NCI-H2171 (cell line): ENCODE data around the gene ACBD4.
A peak's percentile ranks its signal among the peaks of the same experiment; 100 is the strongest.

Experiments
- DNase-seq: peaks from one replicate; lab custom pipeline; 2025; lab: John Stamatoyannopoulos, UW

ACBD4 gene

DNA sequence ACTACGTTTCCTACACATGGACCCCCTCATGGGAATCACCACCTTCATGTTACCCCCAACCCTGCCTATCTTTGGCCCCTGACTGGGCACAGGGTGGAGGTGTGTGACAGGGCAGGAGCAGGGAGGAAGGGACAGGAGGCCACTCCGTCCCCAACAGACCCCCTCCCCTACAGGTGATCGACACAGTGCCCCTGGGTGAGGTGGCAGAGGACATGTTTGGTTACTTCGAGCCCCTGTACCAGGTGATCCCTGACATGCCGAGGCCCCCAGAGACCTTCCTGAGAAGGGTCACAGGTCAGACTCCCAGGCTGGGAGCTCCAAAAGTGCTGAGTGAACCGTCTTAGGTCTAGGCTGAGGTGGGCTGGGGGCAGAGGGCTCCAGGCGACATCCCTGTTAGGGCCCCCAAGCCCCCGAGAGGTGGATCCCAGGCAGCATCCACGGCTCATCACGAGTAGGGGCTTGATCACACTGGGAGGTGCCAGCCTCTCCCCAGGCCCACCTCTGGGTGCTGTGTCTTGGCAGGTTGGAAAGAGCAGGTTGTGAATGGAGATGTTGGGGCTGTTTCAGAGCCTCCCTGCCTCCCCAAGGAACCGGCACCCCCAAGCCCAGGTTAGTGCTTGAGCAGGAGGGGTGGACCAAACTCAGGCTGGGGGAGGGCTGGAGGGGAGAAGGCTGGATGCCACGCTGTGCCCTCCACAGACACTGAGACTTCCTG, 1.5 kb downstream of the ACBD4 start:
- DNase-seq: no peak

DNA sequence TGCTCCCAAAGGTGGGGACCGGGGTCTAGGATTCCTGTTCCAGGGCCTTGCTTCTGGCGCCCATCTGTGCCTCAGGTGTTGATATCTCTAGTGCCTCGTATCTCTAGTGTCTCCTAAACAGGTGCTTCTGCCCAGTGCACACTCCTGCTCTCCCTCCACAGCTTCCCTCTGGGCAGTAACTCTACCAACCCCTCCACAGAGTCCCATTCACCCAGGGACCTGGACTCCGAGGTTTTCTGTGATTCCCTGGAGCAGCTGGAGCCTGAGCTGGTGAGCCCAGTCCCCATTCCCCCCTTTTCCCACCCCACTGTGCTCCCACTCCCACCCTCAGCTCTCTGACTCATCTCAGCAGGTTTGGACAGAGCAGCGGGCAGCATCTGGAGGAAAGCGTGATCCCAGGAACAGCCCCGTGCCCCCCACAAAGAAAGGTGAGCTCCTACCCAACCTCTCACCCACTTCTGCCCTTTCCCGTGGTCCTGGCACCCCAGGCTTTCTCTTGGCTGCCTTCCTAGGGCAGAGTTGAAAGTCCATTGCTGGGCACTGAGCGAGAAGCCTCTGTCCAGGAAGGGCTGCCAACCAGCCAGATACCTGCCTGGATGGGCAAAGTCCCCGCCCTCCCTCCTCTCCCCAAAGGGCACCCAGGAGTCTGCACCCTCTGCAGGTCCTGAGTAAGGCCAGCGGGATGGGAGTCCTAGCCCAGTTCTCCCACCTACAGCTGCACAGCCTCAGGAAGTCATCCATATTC, 2.2 kb downstream of the ACBD4 start:
- no peak for DNase-seq

DNA sequence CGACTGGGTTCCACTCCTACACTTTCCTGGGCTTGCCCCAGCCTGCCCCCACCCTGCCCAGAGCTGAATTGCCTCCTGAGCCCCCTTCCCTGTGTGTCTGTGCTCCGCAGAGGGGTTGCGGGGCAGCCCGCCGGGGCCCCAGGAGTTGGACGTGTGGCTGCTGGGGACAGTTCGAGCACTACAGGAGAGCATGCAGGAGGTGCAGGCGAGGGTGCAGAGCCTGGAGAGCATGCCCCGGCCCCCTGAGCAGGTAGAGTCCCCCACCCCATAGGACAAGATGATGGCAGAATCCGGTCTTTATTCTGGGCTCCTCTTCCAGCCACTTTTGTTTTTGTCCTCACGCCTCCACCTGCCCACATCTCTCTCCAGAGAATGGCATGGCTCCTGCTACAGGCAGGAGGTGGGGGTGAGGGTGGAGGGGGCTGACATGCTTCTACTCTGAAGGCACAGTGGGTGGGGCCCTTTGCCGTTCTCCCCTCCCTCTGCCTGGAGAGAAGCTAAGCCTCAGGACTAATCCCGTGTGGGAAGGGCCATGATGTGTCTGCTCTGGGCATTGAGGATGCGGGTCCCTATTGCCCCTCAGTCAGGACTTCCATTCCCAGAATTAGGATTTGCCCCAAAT, 3.5 kb downstream of the ACBD4 start:
- no peak for DNase-seq

DNA sequence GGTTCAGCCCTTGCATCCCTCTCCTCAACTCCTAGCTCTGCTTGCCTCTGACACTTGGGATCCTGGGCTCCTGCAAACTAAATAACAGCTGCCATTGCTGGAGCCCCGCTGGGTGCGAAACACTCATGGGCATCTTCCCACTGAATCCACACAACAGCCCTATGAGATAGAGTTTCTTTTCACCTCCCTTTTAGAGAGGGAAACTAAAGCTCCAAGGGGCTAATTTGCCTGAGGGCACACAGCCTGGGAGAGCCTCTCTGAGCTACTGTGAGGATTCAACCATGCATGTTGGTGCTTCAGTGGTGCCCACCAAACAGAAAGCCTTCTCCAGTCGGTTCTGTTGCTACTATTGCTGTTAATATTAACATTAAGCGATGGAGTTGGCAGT, 4.0 kb downstream of the ACBD4 start:
- no peak for DNase-seq

DNA sequence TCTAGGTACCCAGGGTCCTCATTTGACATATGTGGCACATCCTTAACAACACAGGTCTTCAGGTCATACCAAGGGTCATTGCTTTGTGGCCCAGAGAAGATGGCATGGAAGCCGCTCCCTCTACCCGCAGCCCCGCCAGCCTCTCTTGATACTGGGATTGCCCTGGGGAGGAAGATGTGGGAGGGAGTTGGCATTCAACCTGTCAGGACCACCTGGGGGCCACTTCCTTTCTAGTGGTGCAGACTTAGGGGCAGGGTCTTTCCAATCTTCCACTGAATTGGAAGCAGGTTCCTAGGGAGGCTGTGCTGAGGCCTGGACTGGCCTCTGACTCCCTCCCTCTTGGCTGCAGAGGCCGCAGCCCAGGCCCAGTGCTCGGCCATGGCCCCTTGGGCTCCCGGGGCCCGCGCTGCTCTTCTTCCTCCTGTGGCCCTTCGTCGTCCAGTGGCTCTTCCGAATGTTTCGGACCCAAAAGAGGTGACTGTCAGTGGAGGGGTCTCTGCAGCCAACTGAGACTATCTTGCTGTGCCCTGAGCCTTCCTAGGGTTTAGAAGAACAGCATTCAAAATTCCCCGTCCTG, 7.7 kb downstream of the ACBD4 start:
- no peak for DNase-seq

DNA sequence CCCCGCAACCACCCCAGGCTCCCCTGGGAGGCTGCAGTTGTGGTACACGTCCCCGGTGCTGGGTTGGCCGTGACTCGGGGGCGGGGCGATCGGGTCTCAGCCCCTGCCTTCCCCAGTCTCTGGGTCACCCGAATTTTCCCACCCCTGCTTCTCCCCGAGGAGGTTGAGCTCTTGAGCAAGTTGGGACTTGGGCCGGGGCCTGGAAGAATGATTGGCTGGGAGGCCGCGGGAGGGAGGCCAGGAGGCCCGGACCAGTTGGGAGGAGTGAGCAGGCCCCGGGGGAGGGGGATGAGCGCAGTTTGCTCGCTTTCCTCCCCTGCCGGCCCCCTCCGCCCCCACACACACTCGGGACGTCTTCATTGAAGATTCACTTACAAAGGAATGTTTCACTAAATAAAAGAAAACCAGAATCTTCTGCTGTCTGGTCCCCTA, 8.3 kb downstream of the ACBD4 start:
- no peak for DNase-seq

DNA sequence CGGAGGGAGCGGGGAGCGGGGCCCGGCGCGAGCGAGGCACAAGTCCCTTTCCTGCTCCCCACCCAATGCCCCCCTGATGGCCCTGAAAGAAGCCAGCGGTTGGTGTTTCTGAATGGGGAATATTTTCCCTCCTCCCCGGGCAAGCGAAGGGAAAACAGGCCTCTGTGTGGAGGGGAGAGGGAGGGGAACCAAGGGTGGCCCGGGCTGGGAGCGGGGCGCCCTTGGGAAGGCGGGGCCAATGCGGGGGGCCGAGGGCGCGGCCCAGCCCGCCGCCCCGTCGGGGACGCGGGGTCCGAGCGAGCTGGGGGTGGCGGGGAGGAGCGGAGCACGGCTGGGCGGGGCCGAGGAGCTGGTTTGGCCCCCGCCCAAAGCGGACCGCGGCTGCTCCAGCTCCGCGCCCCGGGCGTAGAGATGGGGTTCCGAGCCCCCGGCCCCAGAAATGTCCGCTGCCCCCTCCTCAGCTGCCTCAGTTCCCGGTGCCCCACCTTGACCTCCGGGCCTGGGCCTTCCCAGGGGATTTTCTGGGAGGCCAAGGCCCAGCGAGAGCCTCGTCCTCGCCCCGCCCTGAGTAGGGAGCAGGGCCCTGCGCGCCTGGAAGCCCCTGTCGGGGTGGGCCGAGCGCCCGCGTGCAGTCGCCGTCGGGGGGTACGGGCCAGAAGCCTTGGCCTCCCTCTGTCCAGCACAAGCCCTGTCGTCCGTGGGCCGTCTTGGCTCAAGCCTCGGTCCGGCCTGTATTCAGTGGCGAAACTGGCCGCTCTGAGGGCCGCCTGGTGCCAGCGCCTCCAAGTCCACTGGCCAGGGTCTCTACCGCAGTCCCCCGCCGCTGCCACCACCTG, 8.9 kb downstream of the ACBD4 start:
- no peak for DNase-seq

DNA sequence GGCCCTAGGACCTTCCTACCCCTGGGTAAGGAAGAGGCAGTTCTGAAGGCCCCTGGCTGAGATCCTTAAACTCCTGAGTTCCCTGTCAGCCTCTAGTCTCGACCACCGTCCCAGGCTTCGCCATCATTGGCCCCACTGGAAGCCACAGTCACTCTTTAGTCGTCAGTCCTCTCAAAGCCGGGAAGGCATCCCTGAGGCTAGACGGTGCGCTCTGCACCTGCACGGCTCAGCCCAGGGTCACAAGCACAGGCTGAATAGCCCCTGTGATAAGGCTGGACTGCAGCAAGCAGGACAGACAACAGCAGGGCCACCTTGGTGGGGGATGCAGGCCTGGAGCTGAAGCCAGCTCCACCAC, 9.5 kb downstream of the ACBD4 start:
- DNase-seq: no peak

DNA sequence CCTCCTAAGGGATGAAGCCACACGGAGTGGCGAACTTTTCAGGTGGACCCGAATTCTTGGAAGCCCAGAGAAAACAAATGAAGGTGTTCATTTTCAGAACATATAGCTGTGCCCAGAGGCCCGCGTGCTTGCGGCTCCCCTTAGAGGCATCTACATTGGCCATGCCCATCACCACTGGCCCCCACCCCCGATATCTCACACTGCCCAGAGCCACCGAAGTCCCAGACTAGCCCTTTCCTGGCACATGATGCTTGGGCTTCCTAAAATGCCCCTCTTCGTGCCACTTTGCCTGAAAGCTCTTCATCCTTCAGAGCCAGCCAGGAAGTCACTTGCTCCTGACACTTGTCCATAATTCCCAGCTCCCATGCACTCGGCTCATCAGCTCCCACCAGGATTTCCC, 10.7 kb downstream of the ACBD4 start:
- no peak for DNase-seq

DNA sequence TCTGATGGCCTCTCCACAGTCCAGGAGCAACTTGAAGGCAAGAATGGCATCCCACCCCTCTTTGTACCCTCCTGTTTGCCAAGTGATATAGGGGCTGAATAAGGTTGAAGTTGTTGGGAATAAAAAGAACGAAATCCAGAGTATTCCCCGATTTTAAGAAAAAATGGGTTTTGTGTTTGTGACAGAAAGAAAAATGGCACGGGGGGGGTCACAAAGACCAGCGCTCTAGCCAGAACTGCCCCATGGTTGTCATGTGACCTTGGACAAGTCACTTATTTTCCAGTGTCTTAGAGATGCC, 11.1 kb downstream of the ACBD4 start:
- DNase-seq: no peak

DNA sequence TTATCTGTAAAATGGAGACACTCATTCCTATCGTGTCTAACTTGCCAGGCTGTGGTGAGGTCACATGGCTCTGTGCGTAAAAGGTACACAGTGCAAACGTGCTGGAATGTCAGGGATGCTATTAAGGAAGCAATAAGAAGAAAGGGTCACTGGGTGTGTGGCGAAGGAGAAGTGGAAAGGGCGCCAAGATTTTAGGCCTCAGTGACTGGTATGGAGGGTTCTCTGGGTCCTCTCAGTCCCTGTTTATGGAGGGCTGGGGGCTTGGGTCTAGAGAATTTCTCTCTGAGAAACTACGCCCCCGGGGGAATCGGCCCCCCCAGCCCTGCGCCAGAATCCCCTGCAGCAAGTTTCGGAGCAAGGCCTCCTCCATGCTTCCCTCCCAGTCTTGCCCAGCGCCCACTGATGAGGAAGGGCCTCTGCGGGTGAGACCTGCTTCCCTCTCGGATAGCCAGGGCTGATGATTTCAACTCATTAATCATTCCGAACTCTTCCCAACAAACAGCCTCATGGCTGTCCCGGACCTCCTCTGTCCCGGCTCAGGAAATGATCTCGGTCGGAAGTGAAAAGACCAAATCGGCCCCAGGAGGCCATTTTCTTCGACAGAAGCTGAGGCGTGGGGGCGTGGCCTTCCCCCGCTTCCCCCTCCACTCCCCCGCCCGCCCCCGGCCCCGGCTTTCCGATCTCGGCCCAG, 11.5 kb downstream of the ACBD4 start:
- peak; percentile 91 for DNase-seq

DNA sequence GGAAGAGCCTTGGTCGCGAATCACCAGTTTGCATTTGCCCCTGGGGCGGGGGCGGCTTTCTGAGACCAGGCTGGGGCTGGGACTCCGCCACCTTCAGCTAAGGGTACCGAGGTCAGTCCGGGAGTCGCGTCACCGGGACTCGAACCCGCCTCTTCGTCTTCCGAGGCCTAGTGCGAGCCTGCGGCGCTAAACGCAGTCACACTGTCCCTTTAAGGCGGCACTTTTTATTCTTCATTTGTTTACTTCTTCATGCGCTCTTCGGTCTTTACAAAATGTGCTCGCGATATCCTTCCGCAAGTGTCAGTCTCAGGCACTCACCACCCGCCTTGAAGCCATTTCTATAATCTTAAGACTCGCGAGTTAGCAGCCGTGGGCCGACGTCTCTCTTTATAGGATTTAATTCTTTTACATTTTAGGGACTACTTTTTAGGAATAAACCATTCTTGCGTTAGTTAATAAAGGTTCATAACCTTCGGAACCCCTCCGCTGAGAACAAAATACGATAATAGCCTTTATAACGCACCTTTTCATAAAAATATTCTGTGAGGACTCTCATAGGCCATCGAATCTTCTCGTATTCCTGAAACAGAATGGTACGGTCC, 12.2 kb downstream of the ACBD4 start:
- DNase-seq: peak; percentile 93

DNA sequence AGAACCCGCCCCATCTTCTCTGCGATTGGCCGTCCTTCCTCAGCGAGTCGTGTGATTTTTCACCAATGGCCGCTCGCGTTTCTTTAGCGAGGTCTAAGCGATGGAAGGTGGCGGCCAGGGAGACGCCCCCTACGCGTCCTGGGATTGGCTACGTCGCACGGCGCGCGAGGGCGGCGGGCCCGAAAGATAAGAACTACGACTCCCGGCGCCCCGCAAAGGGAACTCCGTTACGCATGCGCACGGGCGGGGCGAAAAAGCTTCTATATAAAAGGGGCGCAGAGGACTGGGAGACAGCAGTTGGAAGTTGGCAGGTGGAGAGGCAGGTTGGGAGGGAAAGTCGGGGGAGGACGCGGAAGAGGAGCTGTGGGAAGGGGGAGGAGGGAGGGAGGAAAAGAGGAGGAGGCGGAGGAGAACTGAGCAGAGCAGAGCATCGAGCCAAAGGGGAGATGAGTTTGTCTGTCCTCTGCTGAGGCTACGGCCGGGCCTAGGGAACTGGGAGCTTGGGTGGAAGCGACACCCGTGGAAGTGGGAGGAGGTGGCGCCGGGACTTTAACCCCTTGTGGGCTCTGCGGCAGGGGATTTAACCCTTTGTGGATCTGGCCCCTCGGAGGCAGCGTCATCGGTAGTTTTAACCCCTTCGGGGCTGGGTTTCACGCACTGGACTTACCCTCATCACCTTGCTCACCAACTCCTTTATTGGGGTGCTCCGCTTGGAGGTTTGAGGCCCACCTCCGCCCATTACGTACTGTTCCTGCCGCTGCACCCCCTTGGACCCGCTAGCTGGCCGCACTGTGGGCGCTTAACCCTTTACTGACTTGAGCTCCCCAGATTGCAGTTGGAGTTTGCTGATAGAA, 12.9 kb downstream of the ACBD4 start, which contains the start of gene HEXIM1:
TSS of gene HEXIM1 (plus strand) at position 293 of the 854 bp plus-strand sequence. CDS start 716 bp downstream, outside the sequence.
- DNase-seq: peak; percentile 99

DNA sequence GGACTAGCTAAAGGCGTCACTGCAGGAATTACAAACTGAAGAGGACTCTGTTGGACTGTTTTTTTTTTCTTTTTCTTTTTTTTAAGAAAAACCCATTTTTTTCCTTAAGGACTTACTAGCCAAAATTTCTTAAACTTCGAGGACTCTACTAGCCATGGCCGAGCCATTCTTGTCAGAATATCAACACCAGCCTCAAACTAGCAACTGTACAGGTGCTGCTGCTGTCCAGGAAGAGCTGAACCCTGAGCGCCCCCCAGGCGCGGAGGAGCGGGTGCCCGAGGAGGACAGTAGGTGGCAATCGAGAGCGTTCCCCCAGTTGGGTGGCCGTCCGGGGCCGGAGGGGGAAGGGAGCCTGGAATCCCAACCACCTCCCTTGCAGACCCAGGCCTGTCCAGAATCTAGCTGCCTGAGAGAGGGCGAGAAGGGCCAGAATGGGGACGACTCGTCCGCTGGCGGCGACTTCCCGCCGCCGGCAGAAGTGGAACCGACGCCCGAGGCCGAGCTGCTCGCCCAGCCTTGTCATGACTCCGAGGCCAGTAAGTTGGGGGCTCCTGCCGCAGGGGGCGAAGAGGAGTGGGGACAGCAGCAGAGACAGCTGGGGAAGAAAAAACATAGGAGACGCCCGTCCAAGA, 13.7 kb downstream of the ACBD4 start:
- peak; percentile 60 for DNase-seq

DNA sequence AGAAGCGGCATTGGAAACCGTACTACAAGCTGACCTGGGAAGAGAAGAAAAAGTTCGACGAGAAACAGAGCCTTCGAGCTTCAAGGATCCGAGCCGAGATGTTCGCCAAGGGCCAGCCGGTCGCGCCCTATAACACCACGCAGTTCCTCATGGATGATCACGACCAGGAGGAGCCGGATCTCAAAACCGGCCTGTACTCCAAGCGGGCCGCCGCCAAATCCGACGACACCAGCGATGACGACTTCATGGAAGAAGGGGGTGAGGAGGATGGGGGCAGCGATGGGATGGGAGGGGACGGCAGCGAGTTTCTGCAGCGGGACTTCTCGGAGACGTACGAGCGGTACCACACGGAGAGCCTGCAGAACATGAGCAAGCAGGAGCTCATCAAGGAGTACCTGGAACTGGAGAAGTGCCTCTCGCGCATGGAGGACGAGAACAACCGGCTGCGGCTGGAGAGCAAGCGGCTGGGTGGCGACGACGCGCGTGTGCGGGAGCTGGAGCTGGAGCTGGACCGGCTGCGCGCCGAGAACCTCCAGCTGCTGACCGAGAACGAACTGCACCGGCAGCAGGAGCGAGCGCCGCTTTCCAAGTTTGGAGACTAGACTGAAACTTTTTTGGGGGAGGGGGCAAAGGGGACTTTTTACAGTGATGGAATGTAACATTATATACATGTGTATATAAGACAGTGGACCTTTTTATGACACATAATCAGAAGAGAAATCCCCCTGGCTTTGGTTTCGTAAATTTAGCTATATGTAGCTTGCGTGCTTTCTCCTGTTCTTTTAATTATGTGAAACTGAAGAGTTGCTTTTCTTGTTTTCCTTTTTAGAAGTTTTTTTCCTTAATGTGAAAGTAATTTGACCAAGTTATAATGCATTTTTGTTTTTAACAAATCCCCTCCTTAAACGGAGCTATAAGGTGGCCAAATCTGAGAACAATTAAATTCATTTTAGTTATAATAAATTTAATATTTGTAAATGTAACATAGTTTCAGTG, 14.5 kb downstream of the ACBD4 start:
- DNase-seq: peak; percentile 21

DNA sequence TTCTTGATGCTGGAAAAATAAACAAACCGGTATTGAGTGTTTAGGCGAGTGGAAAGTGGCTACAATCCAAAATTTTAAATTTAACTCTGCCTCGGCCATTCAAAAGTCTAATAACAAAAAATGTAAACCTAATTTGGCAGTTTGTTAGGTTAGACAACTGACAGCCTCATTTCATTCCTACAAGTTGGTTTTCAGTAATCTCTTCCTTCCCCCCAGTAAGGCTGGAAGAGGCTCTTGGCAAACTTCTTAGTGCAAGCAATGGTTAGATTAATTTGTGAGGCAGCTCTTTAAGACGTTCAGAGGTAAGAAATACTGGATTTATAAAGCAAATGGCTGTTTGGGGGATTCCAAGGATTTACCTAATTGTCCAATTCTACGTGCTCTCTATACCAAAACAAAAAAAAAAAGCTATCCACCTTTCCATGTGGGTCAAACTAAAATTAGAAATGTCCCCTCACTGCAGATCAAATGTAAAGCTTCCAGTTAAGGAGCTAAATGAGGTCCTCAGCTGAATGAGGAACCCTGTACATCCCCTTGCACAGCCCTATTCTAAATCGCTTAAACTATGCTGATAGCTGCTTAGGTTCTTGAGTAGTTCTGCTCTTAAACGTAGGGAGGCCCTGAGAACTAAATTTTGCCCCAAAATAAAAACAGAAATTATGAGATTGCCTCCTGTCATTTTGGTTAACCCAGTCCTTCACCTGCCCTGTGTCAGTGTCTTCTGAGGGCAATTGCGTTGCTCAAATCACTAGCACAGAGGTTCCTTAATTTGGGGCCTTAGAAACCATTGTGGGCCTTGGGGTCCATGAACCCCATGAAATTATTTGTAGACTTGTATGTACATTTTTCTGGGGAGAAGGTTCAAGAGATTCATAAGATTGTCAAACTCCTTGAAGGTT, 15.7 kb downstream of the ACBD4 start:
- DNase-seq: no peak

DNA sequence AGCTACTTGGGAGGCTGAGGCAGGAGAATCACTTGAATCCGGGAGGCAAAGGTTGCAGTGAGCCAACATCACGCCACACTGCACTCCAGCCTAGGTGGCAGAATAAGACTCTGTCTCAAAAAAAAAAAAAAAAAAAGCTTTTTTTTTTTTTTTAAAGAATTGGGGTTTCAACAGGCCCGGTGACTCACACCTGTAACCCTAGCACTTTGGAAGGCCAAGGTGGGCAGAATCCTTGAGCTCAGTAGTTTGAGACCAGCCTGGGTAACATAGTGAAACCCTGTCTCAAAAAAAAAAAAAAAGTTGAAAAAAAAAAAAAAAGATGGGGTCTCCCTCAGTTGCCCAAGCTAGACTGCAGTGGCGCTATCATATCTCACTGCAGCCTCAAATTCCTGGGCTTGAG, 19.5 kb downstream of the ACBD4 start:
- DNase-seq: no peak
